ENCODE data around the gene TUBA3C. TPM values are rescaled to one million over a fixed set of nuclear protein-coding genes. Genes with fewer than 3 reads are reported as not detected.

TUBA3C gene
- polyA plus RNA-seq, 1 donor from 2014 or later: not detected

DNA sequence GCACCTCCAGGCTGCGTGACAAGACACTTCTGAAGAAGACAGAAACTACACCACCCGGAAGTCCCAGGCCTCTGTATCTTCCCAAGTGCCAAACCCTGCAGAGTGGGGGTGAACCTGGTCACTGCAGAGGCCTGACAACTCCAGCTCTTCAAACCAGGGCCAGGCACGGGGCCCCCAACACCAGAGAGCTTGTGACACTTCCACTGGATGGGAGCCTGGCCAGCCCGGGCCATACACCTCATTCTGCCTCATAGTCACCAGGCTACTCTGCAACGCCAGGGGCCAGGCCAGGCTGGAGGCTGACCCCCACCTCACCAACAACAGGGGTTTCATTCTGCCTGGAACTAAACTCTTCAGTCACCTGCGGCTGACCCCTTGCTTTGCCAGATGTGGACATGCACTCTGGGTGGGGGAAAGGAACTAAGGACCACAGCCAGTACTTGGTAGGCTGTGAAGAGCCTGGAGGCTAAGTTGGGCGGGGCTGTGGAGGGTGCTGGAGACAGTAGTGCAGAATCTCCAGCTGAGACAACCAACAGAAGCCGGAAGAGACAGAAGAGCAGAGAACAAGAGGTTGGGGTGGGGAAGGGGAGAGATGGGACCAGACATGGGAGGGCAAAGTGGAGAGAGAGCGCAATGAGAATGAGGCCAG is 23.0 kb downstream of the TUBA3C start (continued):
- TF ChIP-seq, protein P1, sequence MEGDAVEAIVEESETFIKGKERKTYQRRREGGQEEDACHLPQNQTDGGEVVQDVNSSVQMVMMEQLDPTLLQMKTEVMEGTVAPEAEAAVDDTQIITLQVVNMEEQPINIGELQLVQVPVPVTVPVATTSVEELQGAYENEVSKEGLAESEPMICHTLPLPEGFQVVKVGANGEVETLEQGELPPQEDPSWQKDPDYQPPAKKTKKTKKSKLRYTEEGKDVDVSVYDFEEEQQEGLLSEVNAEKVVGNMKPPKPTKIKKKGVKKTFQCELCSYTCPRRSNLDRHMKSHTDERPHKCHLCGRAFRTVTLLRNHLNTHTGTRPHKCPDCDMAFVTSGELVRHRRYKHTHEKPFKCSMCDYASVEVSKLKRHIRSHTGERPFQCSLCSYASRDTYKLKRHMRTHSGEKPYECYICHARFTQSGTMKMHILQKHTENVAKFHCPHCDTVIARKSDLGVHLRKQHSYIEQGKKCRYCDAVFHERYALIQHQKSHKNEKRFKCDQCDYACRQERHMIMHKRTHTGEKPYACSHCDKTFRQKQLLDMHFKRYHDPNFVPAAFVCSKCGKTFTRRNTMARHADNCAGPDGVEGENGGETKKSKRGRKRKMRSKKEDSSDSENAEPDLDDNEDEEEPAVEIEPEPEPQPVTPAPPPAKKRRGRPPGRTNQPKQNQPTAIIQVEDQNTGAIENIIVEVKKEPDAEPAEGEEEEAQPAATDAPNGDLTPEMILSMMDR (IDR thresholded peaks at IDR 0.05; ENCODE audit: poor library complexity, severe bottlenecking): no peak

GRCh38 chr13:19158006-19158405 is 23.6 kb downstream of the TUBA3C start:
- no peaks in the 10 kb centered on the region for H3K79me2 ChIP-seq (replicated peaks; ENCODE audit: insufficient read depth, low read length)
- H3K4me3 ChIP-seq (ENCODE audit: low read length): no peak overlapping the region
- no peaks in the 10 kb centered on the region for H3K27me3 ChIP-seq (ENCODE audit: insufficient read depth, low read depth, low read length)
- H3K4me2 ChIP-seq (ENCODE audit: low read length): no peak overlapping the region
- H3K9me2 ChIP-seq (ENCODE audit: insufficient read depth, low read length): no peaks in the 10 kb centered on the region
- peaks cover 29% of the 10 kb centered on the region for H3K9me3 ChIP-seq (ENCODE audit: low read length)
- no peak for TF ChIP-seq RAD21 (conservative IDR thresholded peaks at IDR 0.05)
- TF ChIP-seq EZH2 (IDR thresholded peaks at IDR 0.05; ENCODE audit: borderline replicate concordance, insufficient read depth, low read length, poor library complexity, severe bottlenecking): no peak
- no peak for TF ChIP-seq EP300 (conservative IDR thresholded peaks at IDR 0.05; ENCODE audit: poor library complexity, severe bottlenecking)
- TF ChIP-seq POLR2AphosphoS5 (IDR thresholded peaks at IDR 0.05): no peak
- TF ChIP-seq TAF1 (IDR thresholded peaks at IDR 0.05; ENCODE audit: low read depth): no peak
- no peak for TF ChIP-seq REST (IDR thresholded peaks at IDR 0.05; ENCODE audit: borderline replicate concordance)
- TF ChIP-seq, protein P1 (IDR thresholded peaks at IDR 0.05; ENCODE audit: poor library complexity, severe bottlenecking): no peak
- TF ChIP-seq SMC3 (conservative IDR thresholded peaks at IDR 0.05; ENCODE audit: poor library complexity): no peak
- no peak for TF ChIP-seq MXI1 (conservative IDR thresholded peaks at IDR 0.05; ENCODE audit: poor library complexity, severe bottlenecking)
- no peaks in the 10 kb centered on the region for H3F3A ChIP-seq (ENCODE audit: insufficient read depth, low read length, poor library complexity, severe bottlenecking)
- no peaks in the 10 kb centered on the region for H4K20me1 ChIP-seq (ENCODE audit: insufficient read depth)
- H3K27ac ChIP-seq (ENCODE audit: low read length): no peak overlapping the region
- H2AFZ ChIP-seq (ENCODE audit: low read depth, low read length): no peak overlapping the region
- no peak overlapping the region for H3K9ac ChIP-seq (ENCODE audit: low read length)
- no peaks in the 10 kb centered on the region for H3K36me3 ChIP-seq (ENCODE audit: insufficient read depth, low read length)
